ENCODE data around the gene DAP. TPM values are rescaled to one million over a fixed set of nuclear protein-coding genes. Genes with fewer than 3 reads are reported as not detected.
A peak's percentile ranks its signal among the peaks of the same experiment; 100 is the strongest.

DAP gene
- total and polyA plus RNA-seq, 2 donors (not counting 1 experiment from before 2014, with no cell fraction given) = 56.6 to 158 TPM

DNA sequence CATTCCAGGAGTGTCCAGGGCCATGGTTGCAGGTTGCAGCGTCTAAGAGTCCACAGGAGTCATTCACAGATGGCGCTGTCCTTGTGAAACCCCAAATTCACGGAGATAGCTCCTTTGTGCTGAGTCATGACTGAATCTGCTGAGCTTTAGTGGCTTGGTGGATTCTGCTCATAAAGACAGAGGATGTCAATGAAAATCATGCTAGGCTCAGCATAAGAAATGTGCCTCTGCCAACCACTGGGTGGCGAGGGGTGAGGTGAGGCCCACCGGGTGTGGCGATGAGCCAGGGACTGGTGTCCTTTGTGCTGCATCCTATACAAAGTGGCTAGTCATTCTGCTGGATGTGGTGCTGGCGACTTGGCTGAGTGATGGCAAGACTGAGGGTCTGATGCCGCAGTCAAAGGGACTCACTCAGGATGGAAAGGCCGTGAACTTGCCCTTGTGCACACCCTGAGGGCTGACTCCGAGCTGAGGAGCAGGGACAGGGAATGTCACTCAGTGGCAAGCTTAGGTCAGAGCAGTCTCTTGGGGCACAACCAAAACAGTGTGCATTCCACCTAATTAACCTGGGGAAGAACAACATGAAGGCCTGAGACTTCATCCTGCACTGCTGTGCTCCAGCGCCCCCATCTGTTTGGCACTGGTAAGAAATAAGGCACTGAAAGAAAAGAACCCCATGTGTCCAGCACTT, 71.5 kb downstream of the DAP start:
- H3K9ac ChIP-seq (ENCODE audit: insufficient read depth, low read length) = no peak overlapping the region

DNA sequence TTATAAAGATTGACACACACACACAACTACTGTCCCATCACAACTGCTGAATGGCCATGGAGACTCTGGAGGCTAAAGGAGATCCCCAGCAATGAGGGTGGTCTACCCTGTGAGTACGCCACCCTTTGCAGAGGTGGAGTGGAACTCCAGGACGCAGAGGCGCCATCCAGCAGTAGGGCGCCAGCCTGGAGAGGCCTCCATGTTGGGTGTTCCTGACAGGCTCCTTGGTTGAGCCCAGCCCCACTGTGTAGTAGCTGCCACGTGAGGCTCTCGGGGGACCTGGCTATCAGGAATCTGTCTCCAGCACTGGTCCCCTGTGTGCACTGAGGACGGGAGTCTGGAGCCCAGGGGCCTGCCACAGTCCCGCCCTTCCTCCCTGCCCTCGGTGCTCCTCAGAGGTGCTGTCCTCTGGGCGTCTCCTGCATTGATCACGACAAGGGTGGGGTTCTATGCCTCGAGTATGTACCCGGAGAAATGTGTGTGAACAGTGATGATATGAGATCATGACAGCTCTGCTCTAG, 72.3 kb downstream of the DAP start:
- H3K27me3 ChIP-seq (ENCODE audit: control insufficient read depth, insufficient read depth, low read length) = no peaks in the 10 kb centered on the region
- H3K27ac ChIP-seq (ENCODE audit: insufficient read depth, low read length) = no peak overlapping the region
- TF ChIP-seq, protein P1, sequence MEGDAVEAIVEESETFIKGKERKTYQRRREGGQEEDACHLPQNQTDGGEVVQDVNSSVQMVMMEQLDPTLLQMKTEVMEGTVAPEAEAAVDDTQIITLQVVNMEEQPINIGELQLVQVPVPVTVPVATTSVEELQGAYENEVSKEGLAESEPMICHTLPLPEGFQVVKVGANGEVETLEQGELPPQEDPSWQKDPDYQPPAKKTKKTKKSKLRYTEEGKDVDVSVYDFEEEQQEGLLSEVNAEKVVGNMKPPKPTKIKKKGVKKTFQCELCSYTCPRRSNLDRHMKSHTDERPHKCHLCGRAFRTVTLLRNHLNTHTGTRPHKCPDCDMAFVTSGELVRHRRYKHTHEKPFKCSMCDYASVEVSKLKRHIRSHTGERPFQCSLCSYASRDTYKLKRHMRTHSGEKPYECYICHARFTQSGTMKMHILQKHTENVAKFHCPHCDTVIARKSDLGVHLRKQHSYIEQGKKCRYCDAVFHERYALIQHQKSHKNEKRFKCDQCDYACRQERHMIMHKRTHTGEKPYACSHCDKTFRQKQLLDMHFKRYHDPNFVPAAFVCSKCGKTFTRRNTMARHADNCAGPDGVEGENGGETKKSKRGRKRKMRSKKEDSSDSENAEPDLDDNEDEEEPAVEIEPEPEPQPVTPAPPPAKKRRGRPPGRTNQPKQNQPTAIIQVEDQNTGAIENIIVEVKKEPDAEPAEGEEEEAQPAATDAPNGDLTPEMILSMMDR (conservative IDR thresholded peaks at IDR 0.05 in 1 of 2, IDR thresholded peaks at IDR 0.05 in 1 of 2; ENCODE audit: low read depth in 1 of 2, low read length in 2 of 2) = no peak
- no peak for TF ChIP-seq EZH2 (IDR thresholded peaks at IDR 0.05; ENCODE audit: low read length, missing control alignments)
- DNase-seq (ENCODE audit: low read depth in 2 of 2) = no peak
- H3K4me2 ChIP-seq (ENCODE audit: extremely low read depth, insufficient read depth, low read length) = no peak overlapping the region
- no peak overlapping the region for H2AFZ ChIP-seq (ENCODE audit: low read length)
- H3K79me2 ChIP-seq (ENCODE audit: control insufficient read depth, insufficient read depth, low read length) = peaks cover 17% of the 10 kb centered on the region
- peaks cover 16% of the 10 kb centered on the region for H3K4me1 ChIP-seq (ENCODE audit: control insufficient read depth, extremely low read depth, insufficient read depth, low read length)
- no peaks in the 10 kb centered on the region for H4K20me1 ChIP-seq (ENCODE audit: control insufficient read depth, extremely low read depth, insufficient read depth, low read length)
- H3K9me3 ChIP-seq (ENCODE audit: control insufficient read depth, insufficient read depth, low read depth, low read length) = no peaks in the 10 kb centered on the region
- H3K36me3 ChIP-seq (ENCODE audit: control insufficient read depth, insufficient read depth, low read length) = peaks cover 3% of the 10 kb centered on the region
- H3K9ac ChIP-seq (ENCODE audit: insufficient read depth, low read length) = no peak overlapping the region
- H3K4me3 ChIP-seq (replicated peaks in 1 of 4; ENCODE audit: control extremely low read depth in 1 of 4, insufficient read depth in 1 of 4, low read depth in 3 of 4, low read length in 4 of 4) = no peak overlapping the region

More for the DNA sequence above, 71.5 kb downstream of the DAP start:
- H3K4me2 ChIP-seq (ENCODE audit: extremely low read depth, insufficient read depth, low read length) = no peak overlapping the region
- H3K9me3 ChIP-seq (ENCODE audit: control insufficient read depth, insufficient read depth, low read depth, low read length) = no peaks in the 10 kb centered on the region
- H4K20me1 ChIP-seq (ENCODE audit: control insufficient read depth, extremely low read depth, insufficient read depth, low read length) = no peaks in the 10 kb centered on the region
- DNase-seq (ENCODE audit: low read depth in 2 of 2) = peak in 1 of 2 donors; percentile 64
- H3K4me3 ChIP-seq (replicated peaks in 1 of 4; ENCODE audit: control extremely low read depth in 1 of 4, insufficient read depth in 1 of 4, low read depth in 3 of 4, low read length in 4 of 4) = no peak overlapping the region
- no peak overlapping the region for H2AFZ ChIP-seq (ENCODE audit: low read length)
- H3K27ac ChIP-seq (ENCODE audit: insufficient read depth, low read length) = no peak overlapping the region
- peaks cover 3% of the 10 kb centered on the region for H3K36me3 ChIP-seq (ENCODE audit: control insufficient read depth, insufficient read depth, low read length)
- peaks cover 16% of the 10 kb centered on the region for H3K4me1 ChIP-seq (ENCODE audit: control insufficient read depth, extremely low read depth, insufficient read depth, low read length)
- no peak for TF ChIP-seq EZH2 (IDR thresholded peaks at IDR 0.05; ENCODE audit: low read length, missing control alignments)
- TF ChIP-seq, protein P1 (conservative IDR thresholded peaks at IDR 0.05 in 1 of 2, IDR thresholded peaks at IDR 0.05 in 1 of 2; ENCODE audit: low read depth in 1 of 2, low read length in 2 of 2) = peak in 1 of 2 donors; percentile 34
- H3K27me3 ChIP-seq (ENCODE audit: control insufficient read depth, insufficient read depth, low read length) = no peaks in the 10 kb centered on the region
- H3K79me2 ChIP-seq (ENCODE audit: control insufficient read depth, insufficient read depth, low read length) = peaks cover 23% of the 10 kb centered on the region

DNA sequence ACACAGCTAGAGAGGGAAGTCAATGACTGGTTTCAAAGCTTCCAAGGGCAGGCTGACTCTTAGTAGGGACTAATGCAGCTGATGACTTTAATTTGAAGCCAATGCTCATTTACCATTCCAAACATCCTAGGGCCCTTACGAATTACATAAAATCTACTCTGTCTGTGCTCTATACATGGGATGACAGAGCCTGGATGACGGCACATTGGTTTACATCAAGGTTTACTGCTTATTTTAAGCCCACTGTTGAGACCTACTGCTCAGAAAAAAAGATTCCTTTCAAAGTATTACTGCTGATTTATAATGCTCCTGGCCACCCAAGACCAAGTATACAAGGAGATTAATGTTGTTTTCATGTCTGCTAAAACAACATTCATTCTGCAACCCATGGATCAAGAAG, 74.1 kb downstream of the DAP start:
- TF ChIP-seq EZH2 (IDR thresholded peaks at IDR 0.05; ENCODE audit: low read length, missing control alignments) = no peak
- TF ChIP-seq, protein P1 (conservative IDR thresholded peaks at IDR 0.05 in 1 of 2, IDR thresholded peaks at IDR 0.05 in 1 of 2; ENCODE audit: low read depth in 1 of 2, low read length in 2 of 2) = no peak
- no peaks in the 10 kb centered on the region for H4K20me1 ChIP-seq (ENCODE audit: control insufficient read depth, extremely low read depth, insufficient read depth, low read length)
- no peak overlapping the region for H3K9ac ChIP-seq (ENCODE audit: insufficient read depth, low read length)
- no peak overlapping the region for H3K4me3 ChIP-seq (replicated peaks in 1 of 4; ENCODE audit: control extremely low read depth in 1 of 4, insufficient read depth in 1 of 4, low read depth in 3 of 4, low read length in 4 of 4)
- H3K4me1 ChIP-seq (ENCODE audit: control insufficient read depth, extremely low read depth, insufficient read depth, low read length) = peaks cover 6% of the 10 kb centered on the region
- peaks cover 14% of the 10 kb centered on the region for H3K79me2 ChIP-seq (ENCODE audit: control insufficient read depth, insufficient read depth, low read length)
- H3K9me3 ChIP-seq (ENCODE audit: control insufficient read depth, insufficient read depth, low read depth, low read length) = no peaks in the 10 kb centered on the region
- H2AFZ ChIP-seq (ENCODE audit: low read length) = no peak overlapping the region
- no peak overlapping the region for H3K4me2 ChIP-seq (ENCODE audit: extremely low read depth, insufficient read depth, low read length)
- no peak overlapping the region for H3K27ac ChIP-seq (ENCODE audit: insufficient read depth, low read length)
- no peaks in the 10 kb centered on the region for H3K27me3 ChIP-seq (ENCODE audit: control insufficient read depth, insufficient read depth, low read length)
- peaks cover 7% of the 10 kb centered on the region for H3K36me3 ChIP-seq (ENCODE audit: control insufficient read depth, insufficient read depth, low read length)
- DNase-seq (ENCODE audit: low read depth in 2 of 2) = no peak

Measured in fibroblast of lung (primary cell).